IMR-90 (cell line): ENCODE results near the gene KRTAP10-10. TPM values are rescaled to one million over a fixed set of nuclear protein-coding genes. Genes with fewer than 3 reads are reported as not detected.
"Not testable (repeated sequence)": the region's sequence is repeated elsewhere in the genome, so short reads cannot be mapped to it uniquely, and the experiment has no call there.

Experiments
- ATAC-seq: fragments of 200-7000 bp; cut with Tn5 transposase; 2 replicates; pipeline ENCODE4 v1.9.1; 2020; ENCODE audit warnings: low read depth, mild to moderate bottlenecking, moderate library complexity
- BruUV-seq: library from RNA; stranded (reverse); fragments of 400-500 nt; replicated peaks from 2 replicates; lab custom pipeline; 2021; lab: Mats Ljungman, UMichigan
- CTCF ChIA-PET: fragments of 300-600 bp; formaldehyde crosslinking; extraction: SDS; loops from one replicate; lab custom pipeline; 2021; ENCODE audit warnings: antibody characterized with exemption; lab: Yijun Ruan, JAX
- POLR2A ChIA-PET: fragments of 300-600 bp; sonication (Branson Sonifier 250); formaldehyde crosslinking; loops from one replicate; lab custom pipeline; 2022; ENCODE audit warnings: antibody characterized with exemption; ENCODE audit not compliant: unreplicated experiment; lab: Charles Lee
- DNase-seq: peaks from one replicate; pipeline ENCODE4 v3.0.0; 2013
- H2AFZ ChIP-seq: replicated peaks from 2 replicates; pipeline ENCODE3; 2013; ENCODE audit warnings: low read length, mild to moderate bottlenecking; ENCODE audit not compliant: poor library complexity
- H2AK5ac ChIP-seq: 2 replicates; pipeline ENCODE4 v1.6.1; 2013; ENCODE audit warnings: low read depth, low read length, inconsistent platforms
- H2AK9ac ChIP-seq: replicated peaks from 2 replicates; pipeline ENCODE3; 2013; ENCODE audit warnings: mild to moderate bottlenecking, low read depth, low read length, moderate library complexity; ENCODE audit not compliant: poor library complexity
- H2BK120ac ChIP-seq: 2 replicates; pipeline ENCODE4 v1.6.1; 2013; ENCODE audit warnings: low read depth, low read length, inconsistent platforms
- H2BK15ac ChIP-seq: 3 replicates; pipeline ENCODE4 v1.6.1; 2013; ENCODE audit warnings: low read depth, low read length, inconsistent platforms
- H2BK20ac ChIP-seq: 2 replicates; pipeline ENCODE4 v1.6.1; 2013; ENCODE audit warnings: low read depth, mild to moderate bottlenecking, inconsistent platforms, low read length, moderate library complexity
- H2BK5ac ChIP-seq: 2 replicates; pipeline ENCODE4 v1.6.1; 2013; ENCODE audit warnings: mild to moderate bottlenecking, low read depth, low read length, inconsistent platforms; ENCODE audit not compliant: poor library complexity, severe bottlenecking
- H3K14ac ChIP-seq: replicated peaks from 2 replicates; pipeline ENCODE4 v1.6.1; 2013; ENCODE audit warnings: low read depth, low read length, inconsistent platforms
- H3K18ac ChIP-seq: 2 replicates; pipeline ENCODE4 v1.6.1; 2013; ENCODE audit warnings: low read depth, low read length, control low read depth
- H3K23ac ChIP-seq: 2 replicates; pipeline ENCODE4 v1.6.1; 2013; ENCODE audit warnings: low read depth, low read length, inconsistent platforms
- H3K27ac ChIP-seq: 2 replicates; pipeline ENCODE4 v1.5.1; 2013; ENCODE audit warnings: mild to moderate bottlenecking, control low read depth, low read length; ENCODE audit not compliant: insufficient read depth
- H3K27me3 ChIP-seq: 2 replicates; pipeline ENCODE4 v1.6.1; 2013; ENCODE audit warnings: low read length; ENCODE audit not compliant: control insufficient read depth, insufficient read depth
- H3K36me3 ChIP-seq: 2 replicates; pipeline ENCODE4 v1.6.1; 2013; ENCODE audit warnings: low read length, mixed read lengths; ENCODE audit not compliant: control insufficient read depth, insufficient read depth
- H3K4ac ChIP-seq: 2 replicates; pipeline ENCODE4 v1.6.1; 2013; ENCODE audit warnings: low read depth, low read length, inconsistent platforms
- H3K4me1 ChIP-seq: 2 replicates; pipeline ENCODE4 v1.6.1; 2013; ENCODE audit warnings: low read length, mixed read lengths; ENCODE audit not compliant: control insufficient read depth, insufficient read depth
- H3K4me2 ChIP-seq: 2 replicates; pipeline ENCODE4 v1.6.1; 2013; ENCODE audit warnings: low read depth, mild to moderate bottlenecking, control low read depth, low read length, moderate library complexity
- H3K4me3 ChIP-seq: 2 replicates; pipeline ENCODE4 v1.5.1; 2013; ENCODE audit warnings: low read depth, mild to moderate bottlenecking, control low read depth, low read length, moderate library complexity; ENCODE audit not compliant: insufficient read depth
- H3K56ac ChIP-seq: 2 replicates; pipeline ENCODE4 v1.6.1; 2013; ENCODE audit warnings: low read length, inconsistent platforms; ENCODE audit not compliant: insufficient read depth; ENCODE audit errors: extremely low read depth
- H3K79me1 ChIP-seq, 2 experiments: 2 replicates each; pipeline ENCODE4 v1.6.1; 2013; ENCODE audit warnings: low read length in 2 of 2, inconsistent platforms in 1 of 2, low read depth in 1 of 2
- H3K9ac ChIP-seq: 2 replicates; pipeline ENCODE4 v1.6.1; 2013; ENCODE audit warnings: low read depth, low read length, control low read depth
- H3K9me1 ChIP-seq: 2 replicates; pipeline ENCODE4 v1.6.1; 2013; ENCODE audit warnings: low read length, inconsistent platforms; ENCODE audit not compliant: insufficient read depth
- H3K9me3 ChIP-seq: 2 replicates; pipeline ENCODE4 v1.6.1; 2013; ENCODE audit warnings: low read length; ENCODE audit not compliant: control insufficient read depth, insufficient read depth
- H4K20me1 ChIP-seq: 2 replicates; pipeline ENCODE4 v1.6.1; 2013; ENCODE audit warnings: low read length, inconsistent platforms; ENCODE audit not compliant: insufficient read depth
- H4K5ac ChIP-seq: 2 replicates; pipeline ENCODE4 v1.6.1; 2013; ENCODE audit warnings: mild to moderate bottlenecking, low read depth, low read length, control low read depth
- H4K8ac ChIP-seq, 2 experiments: 2 replicates each; pipeline ENCODE4 v1.6.1; 2013; ENCODE audit warnings: low read depth in 2 of 2, low read length in 2 of 2, control low read depth in 1 of 2, inconsistent platforms in 1 of 2
- H4K91ac ChIP-seq: 2 replicates; pipeline ENCODE4 v1.6.1; 2013; ENCODE audit warnings: low read depth, low read length, inconsistent platforms; ENCODE audit not compliant: insufficient read depth
- WGBS, 2 experiments: methylation state at CpG; one replicate each; pipeline versions ENCODE4 v1.1.5 to v1.1.7; 2013; ENCODE audit warnings: missing lambda C conversion rate in 2 of 2; ENCODE audit not compliant: insufficient read length in 1 of 2; ENCODE audit errors: extremely low coverage in 2 of 2; 5-methylcytosine and 5-hydroxymethylcytosine counted together
- dilution Hi-C: fragments of 300-500 bp; cut with HindIII; formaldehyde crosslinking; loops from one replicate; pipeline ENCODE4 v1.14.3; 2018; ENCODE audit warnings: low sequenced_read_pairs; ENCODE audit not compliant: unreplicated experiment
- in situ Hi-C: fragments of 300-500 bp; cut with MboI; formaldehyde crosslinking; loops from 3 replicates; pipeline ENCODE4 v1.14.3; 2019; ENCODE audit warnings: low sequenced_read_pairs, inconsistent platforms, mixed read lengths
- intact Hi-C: fragments of 100-400 bp; cut with micrococcal nuclease; formaldehyde crosslinking; loops from 2 replicates; pipeline ENCODE4 v1.10.0; 2022
- polyA plus RNA-seq, 3 experiments: library from polyadenylated mRNA; depleted of rRNA; stranded (reverse); fragments of >200 nt; gene quantifications; 2 replicates each; pipeline ENCODE4 v1.2.3, GENCODE V29; 2012; ENCODE audit warnings: low replicate concordance in 1 of 3
- total RNA-seq: library from RNA; depleted of rRNA; stranded (reverse); fragments of >200 nt; gene quantifications from 2 replicates; pipeline ENCODE4 v1.2.3, GENCODE V29; 2012

The KRTAP10-10 gene
- total and polyA plus RNA-seq, 2 of the 4 experiments (the other 2 are of a cell fraction), result not detected

DNA sequence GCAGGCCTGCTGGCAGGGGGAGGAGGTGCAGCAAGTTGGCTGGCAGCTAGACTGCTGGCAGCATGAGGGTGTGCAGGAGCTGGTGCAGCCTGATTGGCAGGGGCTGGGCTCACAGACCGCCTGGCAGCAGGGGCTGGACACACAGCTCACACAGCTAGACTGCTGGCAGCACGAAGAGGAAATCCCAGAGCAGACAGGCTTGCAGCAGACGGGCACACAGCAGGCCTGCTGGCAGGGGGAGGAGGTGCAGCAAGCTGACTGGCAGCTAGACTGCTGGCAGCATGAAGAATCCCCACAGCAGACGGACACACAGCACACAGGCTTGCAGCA lies 45.4 kb upstream of the KRTAP10-10 start:
- H3K79me1 ChIP-seq, H3K9me3 ChIP-seq, H2BK120ac ChIP-seq, CTCF ChIA-PET, DNase-seq, intact Hi-C loops, H3K56ac ChIP-seq, H4K8ac ChIP-seq, POLR2A ChIA-PET, H3K4me1 ChIP-seq, BruUV-seq, H4K91ac ChIP-seq, H3K18ac ChIP-seq, H3K9ac ChIP-seq, H3K27ac ChIP-seq, H2AK5ac ChIP-seq, in situ Hi-C loops, H3K9me1 ChIP-seq, H3K23ac ChIP-seq, H2AFZ ChIP-seq, H2BK20ac ChIP-seq, ATAC-seq, H3K4me2 ChIP-seq, H3K27me3 ChIP-seq, H3K36me3 ChIP-seq, H3K14ac ChIP-seq, H3K4ac ChIP-seq, H2BK15ac ChIP-seq, H4K20me1 ChIP-seq, H3K4me3 ChIP-seq, H2BK5ac ChIP-seq, H4K5ac ChIP-seq, H2AK9ac ChIP-seq, dilution Hi-C loops: not testable (repeated sequence)
- no CpG with 5 or more reads among the region's 4 CpGs for WGBS, 2 experiments
